Thymus (tissue), 11 donors: Measurements from ENCODE around the gene SERPINA6. TPM values are rescaled to one million over a fixed set of nuclear protein-coding genes. Genes with fewer than 3 reads are reported as not detected.

Source experiments
- DNase-seq, 9 donors: peaks; one replicate each; pipeline ENCODE4 v3.0.0-alpha.2; 2013; ENCODE audit warnings: low spot score in 9 of 9, low read depth in 6 of 9, missing footprints in 1 of 9
- H3K27ac ChIP-seq, 2 donors: one replicate each; pipeline ENCODE4 v1.5.1; 2013; ENCODE audit warnings: control low read depth in 1 of 2, low read depth in 1 of 2, low read length in 1 of 2, mild to moderate bottlenecking in 1 of 2, moderate library complexity in 1 of 2
- H3K27me3 ChIP-seq, 2 donors: one replicate each; pipeline ENCODE4 v1.5.1; 2013; ENCODE audit warnings: low read length in 1 of 2; ENCODE audit not compliant: control insufficient read depth in 2 of 2, insufficient read depth in 1 of 2
- H3K36me3 ChIP-seq, 2 donors: one replicate each; pipeline ENCODE4 v1.5.1; 2013; ENCODE audit warnings: low read length in 1 of 2, mild to moderate bottlenecking in 1 of 2, moderate library complexity in 1 of 2; ENCODE audit not compliant: control insufficient read depth in 2 of 2, insufficient read depth in 2 of 2
- H3K4me1 ChIP-seq, 2 donors: one replicate each; pipeline ENCODE4 v1.5.1; 2013; ENCODE audit warnings: low read length in 2 of 2; ENCODE audit not compliant: control insufficient read depth in 2 of 2, insufficient read depth in 2 of 2
- H3K4me3 ChIP-seq, 2 donors: one replicate each; pipeline ENCODE4 v1.5.1; 2013; ENCODE audit warnings: low read length in 2 of 2, control low read depth in 1 of 2, mild to moderate bottlenecking in 1 of 2
- H3K9me3 ChIP-seq, 2 donors: one replicate each; pipeline ENCODE4 v1.5.1; 2013; ENCODE audit warnings: low read length in 1 of 2, mild to moderate bottlenecking in 1 of 2; ENCODE audit not compliant: control insufficient read depth in 2 of 2, insufficient read depth in 1 of 2
- WGBS: extraction: QIAGEN DNeasy Blood & Tissue Kit; methylation state at CpG from one replicate; pipeline ENCODE4 v1.1.7; 2013; 5-methylcytosine and 5-hydroxymethylcytosine counted together
- polyA plus RNA-seq: library from polyadenylated mRNA; stranded (reverse); fragments of 200-250 nt; gene quantifications from one replicate; pipeline ENCODE4 v1.2.3, GENCODE V29; 2013
- total RNA-seq: library from RNA; stranded (reverse); fragments of 120-200 nt; gene quantifications from one replicate; pipeline ENCODE4 v1.2.4, GENCODE V29; 2013
- donor health status: healthy.

The SERPINA6 gene
- total and polyA plus RNA-seq, 2 donors: 0.33 to 0.91 TPM

GRCh38 chr14:94365624-94366023 lies 42.5 kb upstream of the SERPINA6 start:
- Histone ChIP-seq H3K4me1 (no peaks in the 10 kb centered on the region), H3K9me3 (no peaks in the 10 kb centered on the region), H3K36me3 (no peaks in the 10 kb centered on the region), H3K27ac (no peak overlapping the region), H3K27me3 (no peaks in the 10 kb centered on the region), H3K4me3 (no peak overlapping the region)
- DNase-seq: no peak
- WGBS: 85% methylated on average over 3 of the region's 3 CpGs

- H3K27me3 ChIP-seq: no peaks in the 10 kb centered on the region
These were observed 41.8 kb upstream of the SERPINA6 start for GRCh38 chr14:94364964-94365363.

GRCh38 chr14:94364037-94364436 lies 40.9 kb upstream of the SERPINA6 start:
- WGBS: 91% methylated on average over 3 of the region's 3 CpGs
- Histone ChIP-seq H3K27ac (no peak overlapping the region), H3K4me3 (no peak overlapping the region), H3K4me1 (no peaks in the 10 kb centered on the region), H3K9me3 (no peaks in the 10 kb centered on the region), H3K36me3 (no peaks in the 10 kb centered on the region), H3K27me3 (no peaks in the 10 kb centered on the region)
- DNase-seq: no peak

More at GRCh38 chr14:94364964-94365363, 41.8 kb upstream of the SERPINA6 start:
- H3K4me3 ChIP-seq: no peak overlapping the region
- WGBS: 69% methylated on average over 5 of the region's 5 CpGs
- no peak for DNase-seq
- H3K36me3 ChIP-seq: no peaks in the 10 kb centered on the region
- H3K4me1 ChIP-seq: no peaks in the 10 kb centered on the region
- H3K27ac ChIP-seq: no peak overlapping the region
- H3K9me3 ChIP-seq: no peaks in the 10 kb centered on the region

GRCh38 chr14:94363151-94363624 lies 40.1 kb upstream of the SERPINA6 start:
- Histone ChIP-seq H3K4me3 (no peak overlapping the region), H3K9me3 (no peaks in the 10 kb centered on the region), H3K27ac (no peak overlapping the region), H3K27me3 (no peaks in the 10 kb centered on the region), H3K4me1 (no peaks in the 10 kb centered on the region), H3K36me3 (no peaks in the 10 kb centered on the region)
- 80% methylated on average over 12 of the region's 12 CpGs for WGBS
- no peak for DNase-seq

- WGBS: 85% methylated on average over 8 of the region's 8 CpGs
- no peaks in the 10 kb centered on the region for H3K4me1 ChIP-seq
- DNase-seq: no peak
These were observed 39.5 kb upstream of the SERPINA6 start for GRCh38 chr14:94362614-94363133.

GRCh38 chr14:94361682-94362081 lies 38.5 kb upstream of the SERPINA6 start:
- Histone ChIP-seq H3K36me3 (no peaks in the 10 kb centered on the region), H3K27me3 (no peaks in the 10 kb centered on the region), H3K4me3 (no peak overlapping the region), H3K9me3 (no peaks in the 10 kb centered on the region), H3K27ac (no peak overlapping the region), H3K4me1 (no peaks in the 10 kb centered on the region)
- no peak for DNase-seq
- WGBS: 93% methylated on average over 5 of the region's 7 CpGs

More at GRCh38 chr14:94362614-94363133, 39.5 kb upstream of the SERPINA6 start:
- Histone ChIP-seq H3K27me3 (no peaks in the 10 kb centered on the region), H3K36me3 (no peaks in the 10 kb centered on the region), H3K27ac (no peak overlapping the region), H3K4me3 (no peak overlapping the region), H3K9me3 (no peaks in the 10 kb centered on the region)

- DNase-seq: no peak
- no peak overlapping the region for H3K27ac ChIP-seq
- no peaks in the 10 kb centered on the region for H3K4me1 ChIP-seq
- no peak overlapping the region for H3K4me3 ChIP-seq
- no peaks in the 10 kb centered on the region for H3K9me3 ChIP-seq
- 85% methylated on average over 7 of the region's 7 CpGs for WGBS
- no peaks in the 10 kb centered on the region for H3K36me3 ChIP-seq
- peaks cover 0 to 2% of the 10 kb centered on the region in 2 donors for H3K27me3 ChIP-seq
These were observed 37.9 kb upstream of the SERPINA6 start for GRCh38 chr14:94360945-94361565.

- H3K36me3 ChIP-seq: no peaks in the 10 kb centered on the region
- H3K4me3 ChIP-seq: no peak overlapping the region
- no peaks in the 10 kb centered on the region for H3K4me1 ChIP-seq
- H3K27me3 ChIP-seq: peaks cover 0 to 6% of the 10 kb centered on the region in 2 donors
- DNase-seq: no peak
- WGBS: 55% methylated on average over 1 of the region's 1 CpG
- no peak overlapping the region for H3K27ac ChIP-seq
- H3K9me3 ChIP-seq: no peaks in the 10 kb centered on the region
These were observed 34.0 kb upstream of the SERPINA6 start for GRCh38 chr14:94357166-94357565.

- Histone ChIP-seq H3K27ac (no peak overlapping the region), H3K4me1 (no peaks in the 10 kb centered on the region), H3K36me3 (no peaks in the 10 kb centered on the region), H3K4me3 (no peak overlapping the region), H3K9me3 (no peaks in the 10 kb centered on the region), H3K27me3 (peaks cover 0 to 6% of the 10 kb centered on the region in 2 donors)
- no peak for DNase-seq
- 93% methylated on average over 5 of the region's 5 CpGs for WGBS
These were observed 33.4 kb upstream of the SERPINA6 start for GRCh38 chr14:94356379-94357056.
